Thyroid gland (tissue), 4 donors: ENCODE measurements around the gene SBSN. TPM values are rescaled to one million over a fixed set of nuclear protein-coding genes. Genes with fewer than 3 reads are reported as not detected.

Source experiments
- DNase-seq, 2 donors: peaks; one replicate each; pipeline ENCODE4 v3.0.0-alpha.2; 2019
- H3K27ac ChIP-seq, 3 donors: fragments of 200-600 bp; sonication (generic); 1 replicate in 2 of 3; 2 replicates in 1 of 3; pipeline ENCODE4 v1.5.1; 2016 to 2019; ENCODE audit warnings: mild to moderate bottlenecking in 1 of 3, moderate library complexity in 1 of 3
- H3K27me3 ChIP-seq: fragments of 200-600 bp; sonication (generic); one replicate; pipeline ENCODE4 v1.5.1; 2019
- H3K36me3 ChIP-seq, 2 donors: fragments of 200-600 bp; sonication (generic); one replicate each; pipeline ENCODE4 v1.5.1; 2016 to 2019
- H3K4me1 ChIP-seq, 2 donors: fragments of 200-600 bp; sonication (generic); one replicate each; pipeline ENCODE4 v1.5.1; 2017 to 2019
- H3K4me3 ChIP-seq, 3 donors: fragments of 200-600 bp; sonication (generic); replicated peaks in 1 of 3; 1 replicate in 2 of 3; 2 replicates in 1 of 3; pipeline ENCODE4 v1.5.1; 2016; ENCODE audit warnings: mild to moderate bottlenecking in 1 of 3
- H3K9me3 ChIP-seq: fragments of 200-600 bp; sonication (generic); one replicate; pipeline ENCODE4 v1.5.1; 2017
- CTCF ChIP-seq, 6 experiments: fragments of 200-600 bp in 3 of 6; fragments of 450-650 bp in 3 of 6; sonication (generic) in 3 of 6; IDR thresholded peaks; one replicate each; pipeline ENCODE4 v1.5.1; 2016 to 2019; ENCODE audit warnings: antibody characterized with exemption in 6 of 6, mild to moderate bottlenecking in 2 of 6, inconsistent platforms in 1 of 6, moderate library complexity in 1 of 6
- POLR2A ChIP-seq, 2 donors: fragments of 450-650 bp; IDR thresholded peaks; one replicate each; pipeline ENCODE4 v1.6.1; 2017; ENCODE audit warnings: antibody characterized with exemption in 2 of 2, mild to moderate bottlenecking in 2 of 2, moderate library complexity in 1 of 2
- WGBS, 2 donors: methylation state at CpG; one replicate each; pipeline ENCODE4 v1.1.5; 2017; 5-methylcytosine and 5-hydroxymethylcytosine counted together
- intact Hi-C: fragments of 100-400 bp; cut with DNase I; formaldehyde crosslinking; loops from one replicate; pipeline ENCODE4 v1.15.1; 2023
- total RNA-seq, 4 donors: library from RNA; depleted of rRNA; stranded (reverse); fragments of >200 nt; gene quantifications; one replicate each; pipeline ENCODE4 v1.2.3, GENCODE V29; 2016

The SBSN gene
- total RNA-seq, 4 donors from 2014 or later, result 1.2 TPM; not detected in 3

DNA sequence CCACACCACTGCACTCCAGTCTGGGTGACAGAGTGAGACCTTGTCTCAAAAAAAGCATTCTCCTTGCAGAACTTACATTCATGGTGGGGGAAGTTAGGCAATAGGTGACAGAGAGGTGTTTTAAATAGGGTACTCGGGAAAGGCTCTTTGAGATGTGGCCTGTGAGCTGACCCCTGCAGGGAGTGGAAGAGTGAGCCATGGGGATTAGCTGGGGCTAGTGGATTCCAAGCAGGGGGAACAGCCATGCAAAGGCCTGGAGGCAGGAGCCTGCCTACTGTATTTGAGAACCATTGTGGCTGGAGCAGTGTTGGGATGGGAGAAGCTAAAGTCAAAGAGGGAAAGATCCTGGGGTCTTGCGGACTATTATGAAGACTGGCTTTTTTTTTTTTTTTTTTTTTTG, 10.8 kb downstream of the SBSN start:
- no peaks in the 10 kb centered on the region for H3K36me3 ChIP-seq
- WGBS, 2 donors, result 84 to 96% methylated on average over 2 of the region's 2 CpGs
- TF ChIP-seq CTCF (IDR thresholded peaks at IDR 0.05) (no peak), POLR2A (IDR thresholded peaks at IDR 0.05) (no peak)
- no peak overlapping the region for H3K27ac ChIP-seq
- no peak overlapping the region for H3K4me3 ChIP-seq
- DNase-seq, result no peak
- H3K27me3 ChIP-seq, result no peaks in the 10 kb centered on the region
- intact Hi-C loops, result no loop called here
- no peaks in the 10 kb centered on the region for H3K9me3 ChIP-seq
- peaks cover 7 to 40% of the 10 kb centered on the region in 2 donors for H3K4me1 ChIP-seq

- TF ChIP-seq CTCF (IDR thresholded peaks at IDR 0.05) (no peak), POLR2A (IDR thresholded peaks at IDR 0.05) (no peak)
- H3K27ac ChIP-seq, result no peak overlapping the region
- WGBS, 2 donors, result 86 to 87% methylated on average over 3 of the region's 3 CpGs
- no peak for DNase-seq
- H3K36me3 ChIP-seq, result no peaks in the 10 kb centered on the region
- H3K4me3 ChIP-seq, result no peak overlapping the region
- H3K9me3 ChIP-seq, result no peaks in the 10 kb centered on the region
- peaks cover 7 to 33% of the 10 kb centered on the region in 2 donors for H3K4me1 ChIP-seq
- no peaks in the 10 kb centered on the region for H3K27me3 ChIP-seq
- intact Hi-C loops, result no loop called here
Measured at GRCh38 chr19:35516310-35516709, 11.8 kb downstream of the SBSN start.

DNA sequence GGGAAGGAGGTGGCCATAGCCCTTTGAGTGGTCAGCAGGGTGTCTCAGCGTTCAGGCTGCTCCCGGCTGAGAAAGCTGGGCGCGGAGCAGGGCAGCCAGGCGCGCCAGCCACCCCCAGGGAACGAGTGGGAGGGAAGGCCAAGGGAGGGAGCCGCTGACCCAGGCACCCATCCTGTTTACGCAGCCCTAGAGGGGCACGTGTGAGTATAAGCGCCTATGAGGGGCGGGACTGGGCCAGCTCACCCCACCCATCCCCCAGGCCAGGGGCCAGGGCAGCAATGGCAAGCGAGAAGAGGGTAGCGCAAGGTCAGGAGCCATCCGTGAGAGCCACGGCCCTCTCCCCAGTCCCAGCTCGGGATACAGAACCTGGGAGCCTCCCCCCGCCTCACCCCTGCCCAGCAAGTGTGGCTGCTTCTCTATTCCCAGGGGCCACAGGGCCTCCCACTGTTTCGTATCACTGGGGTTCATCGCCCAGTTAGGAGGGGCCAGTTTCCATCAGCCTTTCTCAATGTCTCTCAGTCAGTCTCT, 13.8 kb downstream of the SBSN start:
- Histone ChIP-seq H3K4me1 (peaks cover 10 to 30% of the 10 kb centered on the region in 2 donors), H3K27me3 (no peaks in the 10 kb centered on the region)
- 20 to 29% methylated on average over 17 to 18 of the region's 20 CpGs for WGBS, 2 donors

DNA sequence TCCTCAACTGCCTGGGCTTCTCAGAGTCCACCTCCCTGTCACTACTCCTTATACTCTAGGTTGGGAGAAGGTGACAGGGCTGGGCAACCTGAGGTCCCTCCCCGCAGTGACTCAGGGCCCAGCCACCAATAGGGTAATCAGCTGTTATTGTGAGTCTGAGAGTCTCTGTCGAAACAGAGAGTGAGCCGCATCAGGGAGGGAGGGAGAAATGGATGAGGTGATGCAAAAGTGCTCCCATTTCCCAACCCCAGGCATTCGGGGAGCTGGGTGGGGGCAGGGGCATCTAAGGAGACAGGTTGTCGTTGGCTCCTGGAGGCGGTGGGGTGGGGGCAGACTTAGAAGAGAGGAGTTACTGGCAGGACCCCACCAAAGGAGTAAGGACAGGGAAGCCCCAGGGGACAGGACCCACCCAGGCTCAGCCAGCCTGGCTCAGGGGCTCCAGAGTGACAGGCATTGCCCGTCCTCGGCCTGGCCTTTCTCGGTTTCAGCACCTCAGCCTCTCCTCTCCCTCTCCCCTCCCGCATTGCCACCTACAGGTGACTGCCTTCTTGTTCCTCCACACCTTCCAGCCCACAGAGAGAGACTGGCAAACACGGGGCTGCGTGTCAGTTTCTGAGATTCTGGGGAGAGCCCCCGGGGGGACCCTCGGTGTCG, 14.4 kb downstream of the SBSN start, which contains the start of gene DMKN:
DMKN (minus strand) TSS at position 22 of the 654 bp plus-strand sequence. CDS start 174 bp downstream, outside the sequence.
- peaks cover 14 to 33% of the 10 kb centered on the region in 2 donors for H3K4me1 ChIP-seq
- peak; percentile 62 for DNase-seq
- 20 to 31% methylated on average over 14 to 15 of the region's 15 CpGs for WGBS, 2 donors
- H3K27me3 ChIP-seq, result no peaks in the 10 kb centered on the region
- H3K27ac ChIP-seq, result peak within 1 kb of the TSS in 2 of 3 donors; percentile 21 to 71
- intact Hi-C loops, result loop anchor here (5.0 kb wide), 1 partner anchor 74 kb away; the partner anchor contains the start of gene PMIS2
- no peaks in the 10 kb centered on the region for H3K36me3 ChIP-seq
- TF ChIP-seq CTCF (IDR thresholded peaks at IDR 0.05) (peak in 2 of 6 experiments; percentile 8 to 16), POLR2A (IDR thresholded peaks at IDR 0.05) (no peak)
- no peak within 1 kb of the TSS for H3K4me3 ChIP-seq
- H3K9me3 ChIP-seq, result no peaks in the 10 kb centered on the region

More for the DNA sequence above, 13.8 kb downstream of the SBSN start:
- Histone ChIP-seq H3K36me3 (no peaks in the 10 kb centered on the region), H3K9me3 (no peaks in the 10 kb centered on the region), H3K4me3 (no peak overlapping the region), H3K27ac (peak overlapping the region in 2 of 3 donors; percentile 21 to 71)
- intact Hi-C loops, result loop anchor here (5.0 kb wide), 1 partner anchor 73 kb away; the partner anchor contains the start of gene PMIS2
- peak in 1 of 6 experiments; percentile 3 for TF ChIP-seq CTCF (IDR thresholded peaks at IDR 0.05)
- no peak for TF ChIP-seq POLR2A (IDR thresholded peaks at IDR 0.05)
- DNase-seq, result peak; percentile 60 to 72
